ENCODE data around the gene TTC32.

The TTC32 gene

GRCh38 chr2:19866771-19867170, 35.0 kb downstream of the TTC32 start:
- Histone ChIP-seq H4K20me1 (no peaks in the 10 kb centered on the region), H3K4me3 (no peak overlapping the region), H3K27ac (no peak overlapping the region), H3K27me3 (peaks cover 7% of the 10 kb centered on the region; the same call in 1 of the 2 replicates), H3K4me1 (no peaks in the 10 kb centered on the region), H3K4me2 (no peak overlapping the region), H3K9ac (no peak overlapping the region), H3K9me3 (no peaks in the 10 kb centered on the region), H3K36me3 (no peaks in the 10 kb centered on the region)
- TF ChIP-seq Cebpa-rat (IDR thresholded peaks at IDR 0.05) = no peak

- Histone ChIP-seq H3K9ac (no peak overlapping the region), H3K9me3 (no peaks in the 10 kb centered on the region), H3K4me2 (no peak overlapping the region), H3K36me3 (no peaks in the 10 kb centered on the region), H3K4me3 (no peak overlapping the region), H3K27me3 (peaks cover 7% of the 10 kb centered on the region; the same call in 1 of the 2 replicates), H3K27ac (no peak overlapping the region), H3K4me1 (no peaks in the 10 kb centered on the region), H4K20me1 (no peaks in the 10 kb centered on the region)
- TF ChIP-seq Cebpa-rat (IDR thresholded peaks at IDR 0.05) = no peak
Observed at GRCh38 chr2:19865151-19865550, 36.6 kb downstream of the TTC32 start.

- no peaks in the 10 kb centered on the region for H3K9me3 ChIP-seq
- no peaks in the 10 kb centered on the region for H3K36me3 ChIP-seq
- H3K9ac ChIP-seq = no peak overlapping the region
- no peak for TF ChIP-seq Cebpa-rat (IDR thresholded peaks at IDR 0.05)
- no peak overlapping the region for H3K4me3 ChIP-seq
- H3K27ac ChIP-seq = no peak overlapping the region
- no peaks in the 10 kb centered on the region for H3K4me1 ChIP-seq
- H4K20me1 ChIP-seq = no peaks in the 10 kb centered on the region
- no peak overlapping the region for H3K4me2 ChIP-seq
- peaks cover 7% of the 10 kb centered on the region; the same call in 1 of the 2 replicates for H3K27me3 ChIP-seq
Observed at GRCh38 chr2:19864381-19864780, 37.4 kb downstream of the TTC32 start.

- Histone ChIP-seq H3K36me3 (no peaks in the 10 kb centered on the region), H3K27ac (no peak overlapping the region), H3K4me3 (no peak overlapping the region), H3K4me1 (no peaks in the 10 kb centered on the region), H3K9me3 (no peaks in the 10 kb centered on the region), H3K9ac (no peak overlapping the region), H3K4me2 (no peak overlapping the region), H4K20me1 (no peaks in the 10 kb centered on the region), H3K27me3 (peaks cover 2% of the 10 kb centered on the region; the same call in 1 of the 2 replicates)
- TF ChIP-seq Cebpa-rat (IDR thresholded peaks at IDR 0.05) = no peak
Observed at GRCh38 chr2:19863303-19864041, 38.3 kb downstream of the TTC32 start.

- Histone ChIP-seq H3K36me3 (no peaks in the 10 kb centered on the region), H3K27ac (no peak overlapping the region), H4K20me1 (no peaks in the 10 kb centered on the region), H3K4me1 (no peaks in the 10 kb centered on the region), H3K4me2 (no peak overlapping the region), H3K9me3 (no peaks in the 10 kb centered on the region), H3K27me3 (no peaks in the 10 kb centered on the region), H3K9ac (no peak overlapping the region), H3K4me3 (no peak overlapping the region)
- TF ChIP-seq Cebpa-rat (IDR thresholded peaks at IDR 0.05) = no peak
Observed at GRCh38 chr2:19861813-19862212, 40.0 kb downstream of the TTC32 start.

GRCh38 chr2:19860022-19860421, 41.8 kb downstream of the TTC32 start:
- no peak overlapping the region for H3K4me2 ChIP-seq
- H3K9ac ChIP-seq = no peak overlapping the region
- no peaks in the 10 kb centered on the region for H3K4me1 ChIP-seq
- H4K20me1 ChIP-seq = no peaks in the 10 kb centered on the region
- no peak overlapping the region for H3K4me3 ChIP-seq
- no peaks in the 10 kb centered on the region for H3K36me3 ChIP-seq
- TF ChIP-seq Cebpa-rat (IDR thresholded peaks at IDR 0.05) = no peak
- no peaks in the 10 kb centered on the region for H3K9me3 ChIP-seq
- no peaks in the 10 kb centered on the region for H3K27me3 ChIP-seq
- no peak overlapping the region for H3K27ac ChIP-seq

GRCh38 chr2:19859565-19859964, 42.2 kb downstream of the TTC32 start:
- H3K36me3 ChIP-seq = no peaks in the 10 kb centered on the region

GRCh38 chr2:19857806-19858205, 44.0 kb downstream of the TTC32 start:
- Histone ChIP-seq H3K9ac (no peak overlapping the region), H3K27me3 (no peaks in the 10 kb centered on the region), H4K20me1 (no peaks in the 10 kb centered on the region), H3K9me3 (no peaks in the 10 kb centered on the region), H3K4me1 (no peaks in the 10 kb centered on the region), H3K27ac (no peak overlapping the region), H3K36me3 (no peaks in the 10 kb centered on the region), H3K4me2 (no peak overlapping the region), H3K4me3 (no peak overlapping the region)
- TF ChIP-seq Cebpa-rat (IDR thresholded peaks at IDR 0.05) = no peak

More at GRCh38 chr2:19859565-19859964, 42.2 kb downstream of the TTC32 start:
- no peak overlapping the region for H3K4me2 ChIP-seq
- no peaks in the 10 kb centered on the region for H4K20me1 ChIP-seq
- no peak overlapping the region for H3K9ac ChIP-seq
- H3K27me3 ChIP-seq = no peaks in the 10 kb centered on the region
- H3K4me1 ChIP-seq = no peaks in the 10 kb centered on the region
- no peak overlapping the region for H3K27ac ChIP-seq
- H3K4me3 ChIP-seq = no peak overlapping the region
- no peak for TF ChIP-seq Cebpa-rat (IDR thresholded peaks at IDR 0.05)
- H3K9me3 ChIP-seq = no peaks in the 10 kb centered on the region

- Histone ChIP-seq H3K9me3 (no peaks in the 10 kb centered on the region), H4K20me1 (no peaks in the 10 kb centered on the region), H3K36me3 (no peaks in the 10 kb centered on the region), H3K4me1 (no peaks in the 10 kb centered on the region), H3K27me3 (no peaks in the 10 kb centered on the region), H3K27ac (no peak overlapping the region), H3K4me2 (no peak overlapping the region), H3K4me3 (no peak overlapping the region), H3K9ac (no peak overlapping the region)
- no peak for TF ChIP-seq Cebpa-rat (IDR thresholded peaks at IDR 0.05)
Observed at GRCh38 chr2:19857100-19857499, 44.7 kb downstream of the TTC32 start.

- Histone ChIP-seq H3K9ac (no peak overlapping the region), H3K4me3 (no peak overlapping the region)
- no peak for TF ChIP-seq Cebpa-rat (IDR thresholded peaks at IDR 0.05)
Observed at GRCh38 chr2:19855542-19856431, 46.0 kb downstream of the TTC32 start.

More at GRCh38 chr2:19855542-19856431, 46.0 kb downstream of the TTC32 start:
- H3K4me2 ChIP-seq = no peak overlapping the region
- no peaks in the 10 kb centered on the region for H3K9me3 ChIP-seq
- no peak overlapping the region for H3K27ac ChIP-seq
- no peaks in the 10 kb centered on the region for H3K27me3 ChIP-seq
- H4K20me1 ChIP-seq = no peaks in the 10 kb centered on the region
- no peaks in the 10 kb centered on the region for H3K36me3 ChIP-seq
- no peaks in the 10 kb centered on the region for H3K4me1 ChIP-seq

All from BLaER1 (cell line).